HG03064 (cell line): ENCODE data around the gene CFAP45.

Experiments used
- ATAC-seq: cut with Tn5 transposase; IDR thresholded peaks from one replicate; pipeline ENCODE4 v1.9.1; 2021; ENCODE audit warnings: low read depth; ENCODE audit not compliant: unreplicated experiment

The CFAP45 gene

GRCh38 chr1:159900086-159900680, at the start of gene CFAP45:
Gene CFAP45 (minus strand): TSS chr1:159900165. CDS start chr1:159900098, 67 bp downstream.
- no peak for ATAC-seq

- ATAC-seq: no peak
Measured at GRCh38 chr1:159949123-159949522, 49.2 kb upstream of the CFAP45 start.

- no peak for ATAC-seq
Measured at GRCh38 chr1:159947942-159948341, 48.0 kb upstream of the CFAP45 start.

- ATAC-seq: no peak
Measured at GRCh38 chr1:159946242-159947187, 46.5 kb upstream of the CFAP45 start.

- ATAC-seq: no peak
Measured at GRCh38 chr1:159945483-159946241, 45.7 kb upstream of the CFAP45 start, which contains the start of gene IGSF9. Gene IGSF9 (minus strand): TSS chr1:159945613. CDS start chr1:159943454, 2,159 bp downstream.

GRCh38 chr1:159944623-159945455, 44.9 kb upstream of the CFAP45 start:
- no peak for ATAC-seq

GRCh38 chr1:159943908-159944622, 44.1 kb upstream of the CFAP45 start:
- no peak for ATAC-seq

GRCh38 chr1:159943278-159943640, 43.3 kb upstream of the CFAP45 start:
- no peak for ATAC-seq

- no peak for ATAC-seq
Measured at GRCh38 chr1:159942632-159943277, 42.8 kb upstream of the CFAP45 start.

- ATAC-seq: no peak
Measured at GRCh38 chr1:159941591-159942560, 41.9 kb upstream of the CFAP45 start.

- no peak for ATAC-seq
Measured at GRCh38 chr1:159941141-159941540, 41.2 kb upstream of the CFAP45 start.

GRCh38 chr1:159940006-159940620, 40.1 kb upstream of the CFAP45 start:
- ATAC-seq: no peak

- no peak for ATAC-seq
Measured at GRCh38 chr1:159939678-159940002, 39.7 kb upstream of the CFAP45 start.

- ATAC-seq: no peak
Measured at GRCh38 chr1:159938905-159939677, 39.1 kb upstream of the CFAP45 start.

- ATAC-seq: no peak
Measured at GRCh38 chr1:159938211-159938852, 38.4 kb upstream of the CFAP45 start.

GRCh38 chr1:159937054-159937750, 37.2 kb upstream of the CFAP45 start:
- ATAC-seq: no peak
